GM18909 (cell line): Measurements from ENCODE around the gene LRCOL1.

Source experiments
- ATAC-seq: cut with Tn5 transposase; IDR thresholded peaks from one replicate; pipeline ENCODE4 v1.9.1; 2021; ENCODE audit warnings: mild to moderate bottlenecking; ENCODE audit not compliant: unreplicated experiment, poor library complexity

Gene LRCOL1

GRCh38 chr12:132555686-132556085 is 54.7 kb downstream of the LRCOL1 start:
- ATAC-seq = no peak

DNA sequence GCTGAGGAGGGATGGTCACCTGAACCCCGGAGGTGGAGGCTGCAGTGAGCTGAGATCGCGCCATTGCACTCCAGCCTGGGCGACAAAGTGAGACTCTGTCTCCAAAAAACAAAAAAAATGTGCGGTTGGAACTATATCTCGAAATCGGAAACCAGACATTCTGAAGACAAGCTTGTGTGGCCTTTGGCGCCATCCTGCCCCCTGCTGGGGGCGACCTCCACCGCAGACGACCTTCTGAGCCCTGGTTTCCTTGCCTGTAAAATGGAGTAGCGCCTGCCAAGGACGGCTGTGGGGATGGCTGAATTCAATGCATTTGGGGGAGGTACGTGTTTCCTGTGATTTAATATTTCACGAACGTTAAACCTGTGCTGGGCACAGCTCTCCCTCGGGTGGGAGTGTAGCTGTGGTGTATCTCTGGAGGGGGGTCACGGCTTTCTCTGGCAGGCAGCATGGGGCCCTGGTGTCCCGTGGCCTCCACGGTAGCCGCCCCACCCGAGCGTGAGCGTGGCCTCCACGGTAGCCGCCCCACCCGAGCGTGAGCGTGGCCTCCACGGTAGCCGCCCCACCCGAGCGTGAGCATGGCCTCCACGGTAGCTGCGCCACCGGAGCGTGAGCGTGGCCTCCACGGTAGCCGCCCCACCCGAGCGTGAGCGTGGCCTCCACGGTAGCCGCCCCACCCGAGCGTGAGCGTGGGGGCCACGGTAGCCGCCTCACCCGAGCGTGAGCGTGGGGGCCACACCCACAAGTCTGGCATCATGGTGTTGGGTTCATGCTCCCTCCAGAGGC is 55.3 kb downstream of the LRCOL1 start:
- no peak for ATAC-seq
